ENCODE data around the gene VASH1.

- TF ChIP-seq ZNF274 (IDR thresholded peaks at IDR 0.05; ENCODE audit: low read depth, low read length) (no peak), YY1 (IDR thresholded peaks at IDR 0.05; ENCODE audit: insufficient read depth, insufficient read length) (no peak), SUZ12 (IDR thresholded peaks at IDR 0.05; ENCODE audit: extremely low read depth, insufficient read depth, insufficient read length) (no peak)
Measured at GRCh38 chr14:76741074-76741473, 20.2 kb upstream of the VASH1 start.
